Right atrium auricular region (tissue), 2 donors: ENCODE data around the gene EPS8. TPM values are rescaled to one million over a fixed set of nuclear protein-coding genes. Genes with fewer than 3 reads are reported as not detected.

Experiments used
- DNase-seq: peaks from one replicate; pipeline ENCODE4 v3.0.0-alpha.2; 2019; ENCODE audit warnings: low spot score
- H3K27ac ChIP-seq, 2 donors: fragments of 200-600 bp; sonication (generic); 1 replicate in 1 of 2; 2 replicates in 1 of 2; pipeline ENCODE4 v1.5.1; 2016 to 2019
- H3K27me3 ChIP-seq, 2 donors: fragments of 200-600 bp; sonication (generic); one replicate each; pipeline versions ENCODE4 v1.5.1 to v1.6.0; 2017 to 2019
- H3K36me3 ChIP-seq: fragments of 200-600 bp; sonication (generic); one replicate; pipeline ENCODE4 v1.5.1; 2016
- H3K4me1 ChIP-seq, 2 donors: fragments of 200-600 bp; sonication (generic); one replicate each; pipeline versions ENCODE4 v1.5.1 to v1.6.0; 2017 to 2019
- H3K4me3 ChIP-seq, 2 donors: fragments of 200-600 bp; sonication (generic); 1 replicate in 1 of 2; 2 replicates in 1 of 2; pipeline ENCODE4 v1.5.1; 2017 to 2019; ENCODE audit warnings: mild to moderate bottlenecking in 1 of 2, moderate library complexity in 1 of 2
- H3K9me3 ChIP-seq, 2 donors: fragments of 200-600 bp; sonication (generic); one replicate each; pipeline ENCODE4 v1.5.1; 2019
- CTCF ChIP-seq, 2 donors: fragments of 200-600 bp; sonication (generic); IDR thresholded peaks; one replicate each; pipeline ENCODE4 v1.5.1; 2019; ENCODE audit warnings: antibody characterized with exemption in 2 of 2
- total RNA-seq, 2 donors: library from RNA; depleted of rRNA; stranded (reverse); fragments of >200 nt; gene quantifications; one replicate each; pipeline ENCODE4 v1.1.0, GENCODE V29; 2016

Gene EPS8
- total RNA-seq, 2 donors from 2014 or later, result 46.9 to 72.3 TPM

GRCh38 chr12:15649347-15649746 is 139.8 kb downstream of the EPS8 start:
- Histone ChIP-seq H3K4me1 (no peaks in the 10 kb centered on the region), H3K4me3 (no peak overlapping the region), H3K36me3 (peaks cover 38% of the 10 kb centered on the region), H3K27me3 (no peaks in the 10 kb centered on the region), H3K9me3 (no peaks in the 10 kb centered on the region), H3K27ac (no peak overlapping the region)
- DNase-seq, result no peak
- no peak for TF ChIP-seq CTCF (IDR thresholded peaks at IDR 0.05)

GRCh38 chr12:15648558-15648957 is 140.6 kb downstream of the EPS8 start:
- Histone ChIP-seq H3K27ac (no peak overlapping the region), H3K4me1 (no peaks in the 10 kb centered on the region), H3K9me3 (no peaks in the 10 kb centered on the region), H3K27me3 (no peaks in the 10 kb centered on the region), H3K4me3 (no peak overlapping the region), H3K36me3 (peaks cover 40% of the 10 kb centered on the region)
- TF ChIP-seq CTCF (IDR thresholded peaks at IDR 0.05), result no peak
- DNase-seq, result no peak

- H3K27ac ChIP-seq, result no peak overlapping the region
- H3K36me3 ChIP-seq, result peaks cover 33% of the 10 kb centered on the region
- DNase-seq, result no peak
- no peaks in the 10 kb centered on the region for H3K27me3 ChIP-seq
- no peaks in the 10 kb centered on the region for H3K4me1 ChIP-seq
- no peaks in the 10 kb centered on the region for H3K9me3 ChIP-seq
- TF ChIP-seq CTCF (IDR thresholded peaks at IDR 0.05), result no peak
- H3K4me3 ChIP-seq, result no peak overlapping the region
These were observed 142.6 kb downstream of the EPS8 start for GRCh38 chr12:15646581-15646980.

- H3K9me3 ChIP-seq, result no peaks in the 10 kb centered on the region
- H3K36me3 ChIP-seq, result peaks cover 42% of the 10 kb centered on the region
These were observed 144.5 kb downstream of the EPS8 start for GRCh38 chr12:15644700-15645099.

GRCh38 chr12:15638231-15638630 is 151.0 kb downstream of the EPS8 start:
- Histone ChIP-seq H3K36me3 (peaks cover 13% of the 10 kb centered on the region), H3K4me1 (peaks cover 0 to 13% of the 10 kb centered on the region in 2 donors), H3K27ac (peak overlapping the region; percentile 10 to 63), H3K4me3 (no peak overlapping the region), H3K27me3 (no peaks in the 10 kb centered on the region), H3K9me3 (no peaks in the 10 kb centered on the region)
- no peak for TF ChIP-seq CTCF (IDR thresholded peaks at IDR 0.05)
- no peak for DNase-seq

More at GRCh38 chr12:15644700-15645099, 144.5 kb downstream of the EPS8 start:
- TF ChIP-seq CTCF (IDR thresholded peaks at IDR 0.05), result no peak
- Histone ChIP-seq H3K4me3 (no peak overlapping the region), H3K4me1 (no peaks in the 10 kb centered on the region), H3K27ac (no peak overlapping the region), H3K27me3 (no peaks in the 10 kb centered on the region)
- no peak for DNase-seq
